DMS53 (cell line): Measurements from ENCODE around the gene BMPR1A.
"Not testable (repeated sequence)": the region's sequence is repeated elsewhere in the genome, so short reads cannot be mapped to it uniquely, and the experiment has no call there.

Experiments used
- DNase-seq: peaks from one replicate; lab custom pipeline; 2025; lab: John Stamatoyannopoulos, UW

BMPR1A gene

DNA sequence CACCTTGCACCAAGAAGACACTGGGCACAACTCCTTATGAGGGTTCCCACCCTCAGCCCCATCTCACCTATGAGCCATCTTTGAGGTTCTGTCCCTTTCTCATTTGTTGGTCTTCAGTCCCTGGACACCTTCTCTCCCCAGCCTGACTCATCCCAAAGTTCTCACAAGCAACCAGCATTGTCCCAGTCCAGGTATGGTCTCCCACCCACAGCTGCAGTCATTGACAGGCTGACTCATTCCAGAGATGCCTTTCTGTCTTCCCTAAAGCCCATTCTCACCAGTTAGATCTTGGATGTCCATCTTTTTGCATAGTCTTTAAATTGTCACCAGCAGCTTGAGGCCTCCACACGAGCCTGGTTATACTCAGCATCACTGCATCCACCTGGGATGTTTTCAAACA, 26.7 kb upstream of the BMPR1A start:
- DNase-seq, result no peak

DNA sequence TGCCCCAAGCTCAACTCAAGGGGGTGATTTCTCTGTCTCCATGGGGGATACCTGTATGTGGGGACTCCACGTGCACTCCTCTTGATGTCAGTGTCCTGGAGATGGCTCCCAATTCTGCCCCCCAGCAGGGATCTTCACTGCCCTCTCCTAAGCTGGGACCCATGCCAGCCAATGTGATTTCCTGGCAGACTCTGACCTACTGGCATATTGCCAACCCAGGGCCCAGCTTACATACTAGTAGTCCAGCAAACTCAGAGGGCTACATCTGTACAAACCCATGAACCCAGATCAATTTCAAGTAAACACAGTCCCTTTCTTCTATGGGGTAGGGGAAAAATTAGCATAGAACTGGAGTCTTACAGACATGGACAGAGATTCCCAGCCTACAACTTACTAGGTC, 26.2 kb upstream of the BMPR1A start:
- peak; percentile 56 for DNase-seq

DNA sequence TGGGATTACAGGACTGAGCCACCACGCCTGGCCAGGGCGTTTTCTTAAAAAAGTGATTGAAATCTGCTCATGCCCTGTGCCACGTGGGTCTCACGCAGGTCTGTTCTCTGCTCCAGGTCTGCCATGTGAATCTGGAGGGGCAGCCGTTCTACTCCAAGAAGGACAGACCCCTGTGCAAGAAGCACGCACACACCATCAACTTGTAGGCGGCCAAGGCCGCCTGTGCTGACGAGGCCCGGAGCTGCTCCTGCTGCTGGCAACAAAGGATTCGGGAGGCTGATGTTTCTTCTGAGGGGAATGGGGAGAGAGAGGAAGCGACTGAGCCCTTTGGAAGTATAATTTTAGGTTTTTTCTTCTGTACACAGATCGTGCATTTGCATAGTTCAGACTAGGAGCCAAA, 23.6 kb upstream of the BMPR1A start:
- DNase-seq, result no peak

DNA sequence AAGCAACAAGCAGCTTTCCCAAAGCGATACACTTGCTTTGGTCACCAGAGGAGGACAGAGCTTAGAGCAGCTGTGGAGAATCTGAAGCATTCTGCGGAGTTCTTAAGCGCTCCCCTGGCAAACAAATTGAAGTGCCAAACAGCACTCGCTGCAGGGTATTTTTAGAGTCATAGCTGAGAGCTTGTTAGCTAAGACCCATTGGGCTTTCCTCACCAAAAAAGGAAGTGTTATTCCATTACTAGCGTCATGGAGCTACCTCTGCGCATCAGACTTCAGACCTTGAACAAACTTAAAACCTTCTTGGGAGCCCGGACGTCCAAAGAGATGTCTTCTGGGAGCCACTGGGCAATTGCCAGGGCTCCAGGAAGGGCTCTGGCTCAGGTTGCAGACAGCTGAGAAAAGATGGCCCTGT, 23.2 kb upstream of the BMPR1A start:
- no peak for DNase-seq

DNA sequence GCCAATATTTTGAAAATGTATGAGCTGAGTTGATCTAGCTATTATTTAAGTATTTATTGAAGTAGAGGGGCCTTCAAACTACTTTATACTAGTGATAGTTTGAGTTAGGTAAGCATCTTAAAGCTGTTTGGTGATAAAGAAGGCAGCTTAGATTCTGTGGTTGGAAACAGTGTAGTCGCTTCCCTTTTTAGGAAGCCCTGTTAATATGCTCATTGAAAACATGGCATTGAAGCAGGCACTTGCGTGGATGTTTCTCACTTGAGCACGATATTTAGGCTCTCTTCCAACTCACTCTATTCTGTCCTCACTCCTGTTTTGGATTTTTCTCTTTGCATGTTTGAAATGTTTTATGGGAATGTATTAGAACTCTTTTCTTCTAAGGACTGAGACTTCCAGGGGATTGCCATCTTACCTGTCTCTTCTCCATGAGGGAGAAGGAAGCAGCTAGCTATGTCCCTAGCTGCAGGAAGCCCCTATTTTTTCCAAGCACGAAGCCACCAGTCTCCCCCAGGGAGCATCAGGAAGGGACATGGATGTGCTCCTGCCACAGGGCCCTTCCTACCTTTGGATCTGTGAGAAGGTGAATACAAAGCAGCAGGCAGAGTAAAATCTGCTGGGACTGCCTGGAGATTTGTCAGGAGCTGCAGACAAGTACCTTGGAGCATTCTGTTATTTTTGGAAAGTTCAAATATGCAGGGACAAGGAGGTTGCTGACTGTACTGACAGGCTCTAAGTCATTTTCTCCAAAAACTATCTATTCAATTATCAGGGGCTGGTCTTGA, 22.0 kb upstream of the BMPR1A start:
- no peak for DNase-seq

DNA sequence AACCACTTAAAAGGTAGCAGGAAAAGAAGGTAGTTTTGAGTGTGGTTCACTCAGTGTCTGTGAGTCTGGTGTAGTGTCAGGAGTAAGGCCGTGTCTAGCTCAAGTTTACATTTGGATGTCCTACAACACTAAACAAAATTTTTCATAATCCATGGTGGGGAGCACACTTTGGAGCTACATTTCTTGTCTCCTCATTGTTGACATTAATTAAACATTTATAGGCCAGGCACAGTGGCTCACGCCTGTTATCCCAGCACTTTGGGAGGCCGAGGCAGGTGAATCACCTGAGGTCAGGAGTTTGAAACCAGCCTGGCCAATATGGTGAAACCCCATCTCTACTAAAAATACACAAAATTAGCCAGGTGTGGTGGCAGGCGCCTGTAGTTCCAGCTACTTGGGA, 21.1 kb upstream of the BMPR1A start:
- DNase-seq, result not testable (repeated sequence)

DNA sequence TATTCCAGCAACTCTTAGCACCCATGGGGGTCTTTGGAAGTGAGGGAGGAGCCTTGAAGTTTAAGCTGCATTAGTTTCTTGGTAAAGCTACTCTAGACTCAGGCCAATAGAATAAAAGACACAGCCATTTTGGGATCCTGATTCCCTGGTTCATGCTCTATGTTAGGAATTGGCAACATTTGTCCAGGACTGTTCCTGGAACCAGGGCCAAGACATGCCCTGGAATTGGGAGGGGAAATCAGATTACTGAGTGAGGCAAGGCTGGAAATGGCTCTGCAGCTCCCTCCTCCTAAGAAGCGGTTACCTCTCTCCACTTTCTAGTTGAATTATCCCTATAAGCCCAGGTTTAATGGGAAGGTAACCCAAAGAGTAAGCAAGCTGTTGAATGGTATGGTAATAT, 14.2 kb upstream of the BMPR1A start:
- DNase-seq, result no peak

DNA sequence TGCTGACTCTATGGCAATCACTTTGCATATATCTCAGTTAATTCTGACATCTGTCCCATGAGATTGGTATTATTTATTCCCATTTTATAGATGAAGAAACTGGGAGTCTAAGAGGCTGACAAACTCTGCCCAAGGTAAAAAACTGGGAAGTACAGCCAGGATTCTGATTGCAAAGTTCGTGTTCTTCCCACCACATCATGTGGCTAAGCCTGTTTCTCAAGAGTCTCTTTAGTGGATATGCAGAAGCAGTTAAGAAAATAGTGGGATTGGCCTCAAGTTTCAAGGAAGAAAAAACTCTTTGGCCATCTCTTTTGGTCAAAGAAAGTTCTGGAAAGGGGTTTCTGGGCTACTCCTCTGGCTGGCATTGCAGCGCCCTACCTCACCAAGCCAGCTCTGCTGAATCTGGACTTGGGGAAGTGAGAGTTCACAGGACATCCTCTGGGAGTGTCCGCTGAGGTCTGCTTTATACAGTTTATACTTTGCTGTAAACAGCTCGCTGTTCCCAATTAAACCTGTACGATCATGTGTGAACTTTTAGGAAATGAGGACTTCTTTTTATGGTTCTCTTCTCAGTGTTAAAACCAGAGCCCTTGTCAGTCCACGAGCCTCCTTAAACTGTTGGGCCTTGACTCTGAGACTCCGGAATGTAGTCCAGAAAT, 12.2 kb upstream of the BMPR1A start:
- DNase-seq, result no peak

DNA sequence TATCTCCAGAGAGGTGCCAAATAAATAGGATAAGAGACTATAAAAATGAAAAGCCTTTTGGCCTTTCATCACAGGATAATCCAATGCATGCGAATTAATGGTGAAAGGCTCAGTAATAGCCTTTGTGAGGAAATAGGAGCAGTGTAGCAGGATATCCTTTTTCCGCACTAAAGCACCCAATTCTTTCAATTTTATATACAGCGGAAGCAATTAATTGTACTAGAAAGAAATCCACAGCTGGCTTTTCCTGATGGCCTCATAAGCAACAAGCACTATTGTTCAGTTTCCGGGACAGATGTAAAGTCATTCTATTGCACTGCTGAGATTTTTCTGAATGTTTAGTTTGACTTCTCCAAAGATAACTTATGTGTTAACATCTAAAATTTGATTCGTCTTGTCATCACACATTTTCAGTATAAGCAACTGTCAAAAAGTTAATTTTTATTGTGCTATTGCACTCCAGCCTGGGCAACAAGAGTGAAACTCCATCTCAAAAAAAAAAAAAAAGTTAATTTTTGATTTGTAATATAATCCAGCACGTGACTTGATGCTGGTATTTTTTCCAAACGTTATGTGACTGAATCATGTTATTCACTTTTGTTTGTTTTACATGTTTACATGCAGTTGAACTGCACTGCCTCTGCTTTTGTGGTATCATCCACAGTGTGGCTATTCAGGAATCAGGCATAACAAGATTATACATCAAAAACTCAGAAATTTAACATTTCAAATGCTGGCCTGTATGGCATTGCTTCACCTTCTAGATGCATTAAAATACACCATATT, 8.4 kb upstream of the BMPR1A start:
- DNase-seq, result peak; percentile 44

DNA sequence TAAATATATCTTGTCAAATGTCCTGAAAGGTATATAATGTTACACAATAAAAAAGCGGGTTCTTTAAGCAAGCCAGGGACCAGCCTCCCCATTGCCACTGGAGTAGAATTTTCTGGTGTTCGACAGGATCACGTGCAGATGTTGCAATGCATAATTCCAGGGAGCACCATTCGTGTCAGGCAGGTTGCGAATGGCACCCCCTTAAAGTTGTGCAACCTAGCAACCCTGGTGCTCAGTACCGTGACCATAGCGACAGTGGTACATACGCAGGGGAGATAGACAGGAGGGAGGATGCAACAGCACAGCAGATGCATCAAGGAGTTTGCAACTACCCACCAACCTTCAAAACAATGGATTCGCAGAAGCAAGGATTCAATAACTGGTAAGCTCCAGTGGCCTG, 6.6 kb upstream of the BMPR1A start:
- no peak for DNase-seq

DNA sequence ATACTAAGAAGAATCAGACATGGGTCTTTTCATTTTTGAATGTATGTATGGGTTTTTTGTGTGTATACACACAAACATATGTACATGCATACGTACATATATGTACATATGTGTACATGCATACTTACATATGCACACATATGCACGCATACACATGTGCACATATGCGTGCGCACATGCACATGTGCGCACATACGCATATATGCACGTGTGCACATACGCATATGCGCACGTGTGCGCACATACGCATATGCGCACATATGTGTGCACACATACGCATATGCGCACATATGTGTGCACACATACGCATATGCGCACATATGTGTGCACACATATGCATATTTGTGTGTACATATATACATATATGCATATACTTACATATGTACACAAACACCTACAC, 4.9 kb upstream of the BMPR1A start:
- no peak for DNase-seq

DNA sequence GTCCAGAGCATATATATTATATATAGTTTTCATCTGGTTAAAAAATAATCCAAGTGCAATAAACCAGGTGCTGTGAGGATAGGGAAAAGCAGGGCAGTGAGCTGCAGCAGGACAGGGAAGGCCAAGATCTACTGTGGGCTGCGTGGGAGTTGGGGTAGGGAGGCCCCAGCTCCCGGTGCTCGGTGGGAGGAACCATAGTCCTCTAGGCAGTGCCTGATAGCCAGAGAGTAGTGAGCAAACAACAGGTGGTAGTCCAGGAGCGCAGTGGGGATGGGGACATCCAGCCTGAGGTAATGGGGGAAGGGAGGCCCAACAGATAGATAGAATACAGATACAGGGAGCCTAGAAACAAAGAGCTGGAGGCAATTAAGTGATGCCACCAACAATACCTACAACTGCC, 4.1 kb upstream of the BMPR1A start:
- peak; percentile 80 for DNase-seq

DNA sequence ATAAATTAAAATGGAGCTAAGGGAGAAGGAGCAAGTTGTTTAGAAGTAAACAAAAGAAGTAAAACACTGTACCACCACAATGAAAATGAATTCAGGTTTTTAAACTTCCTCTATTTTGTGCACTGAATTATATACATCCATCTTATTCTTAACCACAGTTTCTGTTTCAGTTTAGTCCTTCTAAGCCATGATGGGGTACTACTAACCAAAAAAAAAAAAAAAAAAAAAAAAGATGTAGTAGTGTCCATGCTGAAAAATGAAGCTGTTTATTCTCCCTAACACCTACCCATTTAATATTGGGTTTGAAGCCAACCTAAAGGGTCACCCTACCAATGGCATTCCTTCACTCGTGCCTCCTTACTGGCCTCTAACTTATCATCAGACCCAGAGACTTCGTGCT, 3.4 kb upstream of the BMPR1A start:
- DNase-seq, result no peak

DNA sequence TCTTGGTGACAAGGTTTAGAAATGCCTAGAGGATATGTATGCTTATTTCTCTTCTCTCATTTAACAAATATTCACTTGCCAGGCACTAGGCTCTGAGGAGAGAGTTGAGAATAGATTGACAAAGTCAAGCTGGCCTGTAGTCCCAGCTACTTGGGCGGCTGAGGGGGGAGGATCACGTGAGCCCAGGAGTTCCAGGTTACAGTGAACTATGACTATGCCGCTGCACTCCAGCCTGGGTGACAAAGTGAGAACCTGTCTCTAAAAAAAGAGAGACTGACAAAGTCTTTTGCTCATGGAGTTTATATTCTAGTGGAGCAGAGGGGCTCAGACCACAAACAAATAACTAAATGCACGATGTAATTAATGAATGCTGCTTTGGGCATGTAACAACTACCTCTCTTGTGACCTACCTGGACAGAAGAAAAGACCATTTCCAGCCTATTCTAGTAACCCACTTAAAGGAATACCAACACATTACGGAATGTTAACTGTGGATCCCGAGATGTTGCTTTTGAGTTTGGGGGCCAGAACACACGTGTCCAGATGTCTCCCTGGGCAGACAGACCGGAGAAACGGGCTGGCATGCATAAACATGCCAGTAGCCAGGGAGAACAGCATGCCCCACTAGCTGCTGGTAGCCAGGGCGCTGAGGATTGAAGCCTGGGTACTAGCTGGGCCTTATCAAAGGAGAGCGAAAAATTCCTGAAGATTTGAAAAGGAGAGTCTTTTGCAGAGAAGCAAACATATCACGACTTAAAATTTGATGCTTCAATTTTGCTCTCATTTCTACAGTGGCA, 2.6 kb upstream of the BMPR1A start:
- DNase-seq, result no peak

DNA sequence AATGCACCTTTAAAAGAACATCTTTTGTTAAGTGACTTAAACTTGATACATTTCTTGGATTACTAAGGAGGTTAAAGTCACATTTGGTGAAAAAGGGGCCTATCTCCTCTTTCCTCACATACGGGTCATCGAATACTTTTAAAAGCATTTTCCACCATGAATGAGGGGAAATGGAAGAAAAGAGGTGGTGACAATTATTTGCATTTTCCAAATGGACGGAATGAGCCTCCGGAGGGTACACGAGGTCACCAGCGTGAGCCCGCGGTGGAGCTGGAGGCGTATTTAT, 1.0 kb upstream of the BMPR1A start:
- DNase-seq, result no peak

DNA sequence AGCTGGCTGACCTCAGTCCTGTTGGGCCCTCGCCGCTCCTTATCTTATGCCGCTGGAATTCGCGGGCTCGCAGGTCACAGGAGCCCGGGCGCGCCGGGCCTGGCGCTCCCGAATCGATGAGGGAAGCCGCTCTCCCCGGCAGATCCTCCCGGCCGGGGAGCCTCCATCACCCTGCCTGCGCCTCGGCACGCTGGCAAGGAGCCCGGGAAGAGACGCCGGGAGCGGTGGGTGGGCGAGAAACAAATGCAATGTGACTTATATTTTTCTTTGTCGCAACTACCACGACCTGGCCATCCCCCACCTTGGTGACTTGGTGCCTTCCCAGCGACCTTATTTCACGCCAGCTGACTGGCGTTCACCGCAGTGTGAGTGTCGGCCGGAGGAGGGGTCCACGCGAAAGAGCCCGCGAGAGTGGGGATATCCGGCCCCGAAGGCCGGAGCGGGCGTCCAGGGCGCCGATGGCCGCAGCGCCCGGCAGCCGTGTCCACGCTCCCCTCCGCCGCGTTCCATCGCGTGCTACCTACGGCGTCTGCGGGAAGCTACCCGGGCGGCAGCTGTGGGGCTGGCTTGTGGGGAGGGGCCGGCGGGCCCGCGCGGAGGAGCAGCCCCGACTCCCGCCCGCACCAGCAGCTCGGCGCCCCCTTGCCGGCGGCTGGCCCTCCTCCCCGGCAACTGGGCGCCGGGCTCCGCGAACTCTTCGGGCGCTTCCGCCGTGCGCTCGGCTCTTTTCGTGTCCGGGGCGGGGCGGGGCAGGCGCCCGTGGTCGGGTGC, 494 bp upstream of the BMPR1A start:
- peak; percentile 97 for DNase-seq

DNA sequence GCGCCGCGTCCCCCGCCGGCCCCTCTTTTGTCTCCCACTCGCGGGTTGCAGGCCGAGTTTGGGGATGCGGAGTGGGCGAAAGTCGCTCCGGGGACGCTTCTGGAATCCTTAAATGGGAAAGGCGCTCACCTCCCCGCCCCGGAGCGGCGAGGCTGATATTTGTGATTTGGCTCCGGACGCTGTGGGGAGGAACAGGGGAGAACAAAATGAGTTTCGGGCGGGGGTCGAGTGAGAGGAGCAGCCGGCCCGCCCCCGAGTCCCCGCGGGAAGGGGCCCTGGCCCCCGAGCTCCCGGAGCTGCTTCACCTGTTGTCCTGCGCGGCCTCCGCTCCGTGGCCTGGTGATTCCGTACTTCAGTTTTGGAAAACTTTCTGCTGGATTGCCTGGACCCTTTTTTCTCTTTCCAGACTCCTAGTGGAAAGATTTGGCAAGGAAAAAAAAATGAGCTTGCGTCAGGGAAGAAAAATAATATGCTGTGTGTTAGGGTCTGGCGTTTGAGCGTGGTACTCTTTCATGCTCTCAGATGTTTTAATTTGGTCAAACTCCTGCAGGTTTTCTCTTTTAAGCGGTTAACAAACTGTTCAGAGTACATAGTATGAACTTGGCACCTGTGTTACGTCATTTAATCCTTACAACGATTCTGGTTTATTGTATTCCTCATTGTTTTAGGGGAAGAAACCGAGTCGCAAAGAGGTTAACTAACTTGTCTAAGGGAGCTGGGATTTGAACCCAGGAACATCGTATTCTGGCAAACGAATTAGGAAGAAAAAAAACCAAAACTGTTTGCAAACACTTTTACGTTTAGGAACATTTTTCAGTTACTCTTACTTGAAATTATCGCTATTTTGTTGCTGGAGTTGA, 924 bp downstream of the BMPR1A start:
- peak; percentile 63 for DNase-seq

DNA sequence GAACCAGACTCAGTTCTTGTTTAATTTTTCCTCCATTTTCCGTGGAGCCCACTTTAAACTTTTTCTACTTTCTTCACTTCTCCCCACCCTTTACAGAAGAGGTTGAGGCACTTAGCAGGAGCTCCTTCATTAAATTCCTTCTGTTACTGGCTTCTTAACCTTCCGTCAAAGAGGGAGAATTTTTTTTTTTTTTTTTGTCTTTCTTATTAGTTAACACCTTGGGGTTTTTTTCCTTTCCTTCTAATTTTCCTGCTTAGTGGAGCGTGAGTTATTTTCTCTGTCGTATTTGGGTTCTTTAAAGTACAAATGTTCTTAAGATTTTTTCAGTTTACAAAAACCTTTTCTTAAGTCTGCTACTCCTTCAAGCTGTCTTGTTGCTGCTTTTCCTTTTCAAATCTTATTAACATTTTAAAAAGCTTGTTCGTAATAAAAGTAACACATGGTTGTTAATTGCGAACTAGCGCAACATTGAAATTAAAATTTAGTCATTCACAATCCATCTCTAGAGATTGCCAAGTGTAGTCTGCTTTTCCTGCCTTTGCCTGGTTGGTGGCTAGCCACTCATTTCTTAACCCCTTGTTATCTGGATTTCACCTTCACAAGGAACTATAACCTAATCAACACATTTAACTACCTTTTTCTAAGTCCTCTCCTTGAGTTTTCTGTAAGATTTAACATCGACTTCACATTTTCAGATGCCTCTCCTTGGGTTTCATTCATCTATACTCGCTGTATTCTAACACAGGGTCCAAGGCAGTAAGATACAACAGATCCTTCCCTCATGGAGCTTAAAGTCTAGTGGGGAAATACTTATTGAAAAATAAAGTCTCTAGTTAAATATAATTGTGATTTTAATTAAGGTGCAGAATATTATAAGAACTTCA, 2.0 kb downstream of the BMPR1A start:
- peak; percentile 38 for DNase-seq

DNA sequence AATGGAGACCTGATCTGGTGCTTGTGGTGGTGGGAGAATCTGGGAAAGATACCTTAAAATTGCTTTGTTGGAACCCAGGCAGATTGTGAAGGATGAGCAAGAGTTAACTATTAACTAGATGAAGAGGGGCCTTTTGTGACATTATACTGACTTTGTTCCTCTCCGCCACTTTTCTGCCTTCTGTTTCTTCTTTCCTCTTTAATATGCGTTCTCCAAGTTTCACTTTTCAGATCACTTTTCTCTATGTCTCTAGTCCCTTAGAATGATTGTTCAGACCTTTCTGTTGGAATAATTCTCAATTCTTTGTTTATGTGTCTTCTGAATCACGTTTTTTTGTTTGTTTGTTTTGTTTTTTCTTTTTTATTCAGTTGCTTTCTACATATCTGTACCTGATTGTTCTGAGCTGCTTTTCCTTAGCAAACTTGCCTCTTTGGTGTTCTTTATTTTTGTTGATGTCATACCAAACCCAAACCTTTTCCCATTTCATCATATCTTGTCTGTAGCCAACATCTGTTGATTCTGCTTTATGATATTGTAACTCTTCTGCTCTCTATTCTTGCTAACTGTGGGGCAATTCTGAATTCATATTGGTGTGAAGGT, 2.8 kb downstream of the BMPR1A start:
- DNase-seq, result peak; percentile 57
